Measurements from ENCODE around the gene KIAA0232. TPM values are rescaled to one million over a fixed set of nuclear protein-coding genes. Genes with fewer than 3 reads are reported as not detected.

Gene KIAA0232
- total and polyA plus RNA-seq, 9 of the 15 experiments (the other 6 are each of a cell fraction or from before 2014, with no cell fraction given) = 3.5 to 17.4 (median 13.0) TPM

DNA sequence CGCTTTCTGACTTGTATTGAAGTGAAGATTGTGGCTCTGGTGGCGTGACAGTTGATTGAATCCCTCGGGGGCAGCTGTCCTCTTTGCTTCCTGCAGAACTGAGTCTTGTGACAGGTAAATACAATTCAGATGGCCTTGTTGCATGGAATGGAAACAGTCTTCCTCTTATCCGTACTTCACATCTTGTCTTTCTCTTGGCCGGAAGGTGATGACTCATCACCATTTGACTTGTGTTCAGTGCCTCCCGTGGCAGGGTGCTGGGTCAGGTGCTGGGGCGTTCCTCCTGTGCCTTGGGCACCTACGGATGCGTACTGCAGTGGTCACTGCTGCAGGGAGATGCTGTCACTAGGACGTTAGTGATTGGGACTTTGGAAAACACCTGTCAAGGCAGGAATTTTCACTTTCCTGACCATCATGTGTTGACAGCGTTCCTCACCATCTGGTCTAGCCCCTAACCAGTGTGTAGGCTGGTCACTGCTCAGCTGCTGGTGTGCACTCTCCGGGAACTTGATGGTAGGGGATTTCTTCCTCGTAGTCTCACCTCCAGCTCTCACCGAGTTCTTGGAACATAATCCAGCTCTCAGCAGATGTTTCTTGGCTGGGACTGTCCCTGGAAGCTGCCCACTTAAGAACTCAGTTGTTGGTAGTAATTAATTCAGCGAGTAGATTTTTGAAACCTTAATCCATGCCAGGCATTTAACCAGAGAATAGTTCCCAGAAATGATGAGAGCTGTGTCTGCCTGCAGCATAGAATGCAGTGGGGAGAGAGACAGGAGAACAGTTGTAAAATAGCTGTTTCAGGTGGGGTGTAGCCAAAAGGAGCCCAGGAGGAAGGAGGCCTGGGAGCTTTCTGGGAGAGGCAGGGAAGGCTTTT lies 134.3 kb downstream of the KIAA0232 start (continued):
- TF ChIP-seq, protein P1, sequence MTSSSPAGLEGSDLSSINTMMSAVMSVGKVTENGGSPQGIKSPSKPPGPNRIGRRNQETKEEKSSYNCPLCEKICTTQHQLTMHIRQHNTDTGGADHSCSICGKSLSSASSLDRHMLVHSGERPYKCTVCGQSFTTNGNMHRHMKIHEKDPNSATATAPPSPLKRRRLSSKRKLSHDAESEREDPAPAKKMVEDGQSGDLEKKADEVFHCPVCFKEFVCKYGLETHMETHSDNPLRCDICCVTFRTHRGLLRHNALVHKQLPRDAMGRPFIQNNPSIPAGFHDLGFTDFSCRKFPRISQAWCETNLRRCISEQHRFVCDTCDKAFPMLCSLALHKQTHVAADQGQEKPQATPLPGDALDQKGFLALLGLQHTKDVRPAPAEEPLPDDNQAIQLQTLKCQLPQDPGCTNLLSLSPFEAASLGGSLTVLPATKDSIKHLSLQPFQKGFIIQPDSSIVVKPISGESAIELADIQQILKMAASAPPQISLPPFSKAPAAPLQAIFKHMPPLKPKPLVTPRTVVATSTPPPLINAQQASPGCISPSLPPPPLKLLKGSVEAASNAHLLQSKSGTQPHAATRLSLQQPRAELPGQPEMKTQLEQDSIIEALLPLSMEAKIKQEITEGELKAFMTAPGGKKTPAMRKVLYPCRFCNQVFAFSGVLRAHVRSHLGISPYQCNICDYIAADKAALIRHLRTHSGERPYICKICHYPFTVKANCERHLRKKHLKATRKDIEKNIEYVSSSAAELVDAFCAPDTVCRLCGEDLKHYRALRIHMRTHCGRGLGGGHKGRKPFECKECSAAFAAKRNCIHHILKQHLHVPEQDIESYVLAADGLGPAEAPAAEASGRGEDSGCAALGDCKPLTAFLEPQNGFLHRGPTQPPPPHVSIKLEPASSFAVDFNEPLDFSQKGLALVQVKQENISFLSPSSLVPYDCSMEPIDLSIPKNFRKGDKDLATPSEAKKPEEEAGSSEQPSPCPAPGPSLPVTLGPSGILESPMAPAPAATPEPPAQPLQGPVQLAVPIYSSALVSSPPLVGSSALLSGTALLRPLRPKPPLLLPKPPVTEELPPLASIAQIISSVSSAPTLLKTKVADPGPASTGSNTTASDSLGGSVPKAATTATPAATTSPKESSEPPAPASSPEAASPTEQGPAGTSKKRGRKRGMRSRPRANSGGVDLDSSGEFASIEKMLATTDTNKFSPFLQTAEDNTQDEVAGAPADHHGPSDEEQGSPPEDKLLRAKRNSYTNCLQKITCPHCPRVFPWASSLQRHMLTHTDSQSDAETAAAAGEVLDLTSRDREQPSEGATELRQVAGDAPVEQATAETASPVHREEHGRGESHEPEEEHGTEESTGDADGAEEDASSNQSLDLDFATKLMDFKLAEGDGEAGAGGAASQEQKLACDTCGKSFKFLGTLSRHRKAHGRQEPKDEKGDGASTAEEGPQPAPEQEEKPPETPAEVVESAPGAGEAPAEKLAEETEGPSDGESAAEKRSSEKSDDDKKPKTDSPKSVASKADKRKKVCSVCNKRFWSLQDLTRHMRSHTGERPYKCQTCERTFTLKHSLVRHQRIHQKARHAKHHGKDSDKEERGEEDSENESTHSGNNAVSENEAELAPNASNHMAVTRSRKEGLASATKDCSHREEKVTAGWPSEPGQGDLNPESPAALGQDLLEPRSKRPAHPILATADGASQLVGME (CRISPR knock-in tag; IDR thresholded peaks at IDR 0.05) = no peak
- TF ChIP-seq ZNF253 (CRISPR knock-in tag; conservative IDR thresholded peaks at IDR 0.05) (no peak), NRF1 (conservative IDR thresholded peaks at IDR 0.05 in 1 of 2, IDR thresholded peaks at IDR 0.05 in 1 of 2) (peak; percentile 51 to 64; a peak in 3 of 4 replicates), SMAD2 (IDR thresholded peaks at IDR 0.05; ENCODE audit: low read depth, low read length) (no peak), SIN3A (IDR thresholded peaks at IDR 0.05; ENCODE audit: borderline replicate concordance in 2 of 2, control insufficient read depth in 1 of 2, low read depth in 2 of 2, low read length in 2 of 2) (peak in 1 of 2 experiments; percentile 42; a peak in 1 of 4 replicates), MXI1 (IDR thresholded peaks at IDR 0.05; ENCODE audit: low read depth, low read length) (peak; percentile 39; the same call in 1 of the 2 replicates), DACH1 (IDR thresholded peaks at IDR 0.05; ENCODE audit: partially characterized antibody) (peak; percentile 14), SIN3B (IDR thresholded peaks at IDR 0.05; ENCODE audit: low read depth) (no peak), HIVEP1 (CRISPR knock-in tag; IDR thresholded peaks at IDR 0.05) (no peak), RBM25 (IDR thresholded peaks at IDR 0.05; ENCODE audit: low read depth, low read length, severe bottlenecking) (no peak)
- TF ChIP-seq, protein P2, sequence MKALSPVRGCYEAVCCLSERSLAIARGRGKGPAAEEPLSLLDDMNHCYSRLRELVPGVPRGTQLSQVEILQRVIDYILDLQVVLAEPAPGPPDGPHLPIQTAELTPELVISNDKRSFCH (CRISPR knock-in tag; IDR thresholded peaks at IDR 0.05) = no peak
- TF ChIP-seq, protein P2 (tag; IDR thresholded peaks at IDR 0.05) = 0 out of 2 replicates have a peak, but pooled peaks have one; percentile 62
- TF ChIP-seq, protein P3, sequence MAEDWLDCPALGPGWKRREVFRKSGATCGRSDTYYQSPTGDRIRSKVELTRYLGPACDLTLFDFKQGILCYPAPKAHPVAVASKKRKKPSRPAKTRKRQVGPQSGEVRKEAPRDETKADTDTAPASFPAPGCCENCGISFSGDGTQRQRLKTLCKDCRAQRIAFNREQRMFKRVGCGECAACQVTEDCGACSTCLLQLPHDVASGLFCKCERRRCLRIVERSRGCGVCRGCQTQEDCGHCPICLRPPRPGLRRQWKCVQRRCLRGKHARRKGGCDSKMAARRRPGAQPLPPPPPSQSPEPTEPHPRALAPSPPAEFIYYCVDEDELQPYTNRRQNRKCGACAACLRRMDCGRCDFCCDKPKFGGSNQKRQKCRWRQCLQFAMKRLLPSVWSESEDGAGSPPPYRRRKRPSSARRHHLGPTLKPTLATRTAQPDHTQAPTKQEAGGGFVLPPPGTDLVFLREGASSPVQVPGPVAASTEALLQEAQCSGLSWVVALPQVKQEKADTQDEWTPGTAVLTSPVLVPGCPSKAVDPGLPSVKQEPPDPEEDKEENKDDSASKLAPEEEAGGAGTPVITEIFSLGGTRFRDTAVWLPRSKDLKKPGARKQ (CRISPR knock-in tag; IDR thresholded peaks at IDR 0.05) = no peak
- TF ChIP-seq, protein P4, sequence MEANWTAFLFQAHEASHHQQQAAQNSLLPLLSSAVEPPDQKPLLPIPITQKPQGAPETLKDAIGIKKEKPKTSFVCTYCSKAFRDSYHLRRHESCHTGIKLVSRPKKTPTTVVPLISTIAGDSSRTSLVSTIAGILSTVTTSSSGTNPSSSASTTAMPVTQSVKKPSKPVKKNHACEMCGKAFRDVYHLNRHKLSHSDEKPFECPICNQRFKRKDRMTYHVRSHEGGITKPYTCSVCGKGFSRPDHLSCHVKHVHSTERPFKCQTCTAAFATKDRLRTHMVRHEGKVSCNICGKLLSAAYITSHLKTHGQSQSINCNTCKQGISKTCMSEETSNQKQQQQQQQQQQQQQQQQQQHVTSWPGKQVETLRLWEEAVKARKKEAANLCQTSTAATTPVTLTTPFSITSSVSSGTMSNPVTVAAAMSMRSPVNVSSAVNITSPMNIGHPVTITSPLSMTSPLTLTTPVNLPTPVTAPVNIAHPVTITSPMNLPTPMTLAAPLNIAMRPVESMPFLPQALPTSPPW (CRISPR knock-in tag; IDR thresholded peaks at IDR 0.05) = peak; percentile 53; the same call in 1 of the 2 replicates

All from K562 (cell line).